Middle frontal gyrus (tissue), 1 donor: ENCODE measurements around the gene GRHL1.

Experiments
- DNase-seq: peaks from one replicate; pipeline ENCODE4 v3.0.0-alpha.2; 2015; ENCODE audit warnings: low spot score; ENCODE audit errors: extremely low spot score

The GRHL1 gene

DNA sequence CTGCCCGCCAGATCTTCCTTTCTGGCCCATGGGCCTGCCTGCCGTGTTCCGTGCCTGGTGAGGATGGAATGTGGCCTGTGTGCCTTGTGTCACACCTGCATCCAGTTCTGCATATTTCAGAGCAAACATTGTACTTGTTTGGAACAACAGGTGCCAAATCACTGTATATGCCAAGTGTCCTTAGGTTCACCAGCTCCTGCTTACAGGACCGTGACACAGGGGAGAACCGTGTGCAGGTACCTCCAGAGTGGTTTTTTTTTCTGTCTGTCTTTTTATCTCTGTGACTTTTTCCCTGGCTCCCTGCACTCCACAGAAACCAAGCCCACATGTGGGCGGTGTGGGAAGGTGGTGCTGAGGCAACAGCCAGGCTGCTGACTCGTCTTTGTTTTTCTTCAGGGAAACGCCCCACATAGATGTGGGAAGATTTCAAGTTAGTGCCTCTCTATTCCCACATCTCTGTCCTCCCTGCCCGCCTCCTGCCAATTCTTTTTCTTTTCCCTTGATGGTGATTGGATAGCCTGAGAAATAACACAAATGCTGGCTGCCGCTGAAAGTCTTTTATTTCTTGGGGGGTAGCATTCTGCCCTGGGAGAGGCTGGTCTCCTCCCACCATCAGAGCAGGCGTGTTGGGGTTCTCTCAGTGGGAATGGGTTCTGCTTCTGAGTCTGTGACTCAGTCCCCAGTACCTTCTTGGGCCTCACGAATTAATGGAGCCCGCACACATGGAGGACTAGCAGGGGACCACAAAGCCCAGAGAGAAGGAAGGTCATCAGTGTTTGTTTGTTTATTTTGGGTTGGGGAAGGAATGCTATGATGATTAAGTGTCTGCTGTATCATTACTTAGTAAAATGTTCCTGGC, 21.4 kb downstream of the GRHL1 start:
- DNase-seq = no peak

DNA sequence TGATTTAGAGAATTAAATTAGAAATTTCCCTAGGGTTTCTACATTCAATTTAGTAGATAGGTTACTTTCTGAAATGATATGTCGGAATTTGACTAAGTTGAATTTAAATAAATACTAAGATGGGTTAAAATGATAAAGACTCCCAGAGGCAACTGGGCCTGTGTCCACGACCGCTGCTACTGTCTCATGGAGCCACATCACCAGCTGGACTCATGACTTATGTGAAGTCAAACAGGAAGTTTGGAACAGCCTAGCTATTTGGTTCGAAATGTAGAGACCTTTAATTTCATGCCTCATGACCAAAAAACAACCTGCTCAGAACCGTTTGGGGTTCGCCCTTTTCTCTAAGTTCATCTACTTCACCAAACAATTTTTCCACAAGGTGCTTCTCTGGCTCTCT, 22.2 kb downstream of the GRHL1 start:
- DNase-seq = no peak

DNA sequence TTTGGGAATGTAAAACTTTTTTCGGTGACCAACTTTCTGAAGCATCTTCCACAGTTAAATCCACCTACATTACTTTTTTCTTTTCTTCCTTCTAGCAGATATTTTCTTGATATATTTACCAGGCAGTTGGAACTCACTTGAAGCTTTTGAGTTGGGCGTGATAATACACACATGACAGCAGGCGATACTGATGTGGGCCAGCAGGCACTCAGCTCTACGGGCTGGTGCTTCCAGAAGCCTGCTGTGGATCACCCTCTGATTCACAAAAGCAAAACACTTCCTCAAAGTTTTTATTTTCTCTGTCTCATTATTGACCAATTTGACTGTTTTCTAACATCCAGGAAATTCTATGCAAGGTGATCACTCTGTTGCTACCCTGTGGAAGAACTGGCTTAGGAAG, 22.9 kb downstream of the GRHL1 start:
- DNase-seq = no peak

DNA sequence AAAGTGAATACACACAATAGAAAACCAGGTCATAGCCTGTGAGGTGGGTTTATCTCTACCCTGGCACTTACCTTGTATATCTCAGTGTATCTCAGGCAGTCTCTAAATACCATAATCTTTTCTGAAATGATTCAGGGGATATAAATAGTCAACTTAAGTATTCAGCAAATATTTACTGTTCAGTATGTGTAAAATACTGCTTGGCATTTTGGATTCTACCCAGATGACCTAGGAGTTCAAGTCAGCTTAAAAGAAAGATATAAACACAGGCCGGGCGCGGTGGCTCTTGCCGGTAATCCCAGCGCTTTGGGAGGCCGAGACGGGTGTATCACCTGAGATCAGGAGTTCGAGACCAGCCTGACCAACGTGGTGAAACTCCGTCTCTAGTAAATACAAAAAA, 23.8 kb downstream of the GRHL1 start:
- DNase-seq = no peak

DNA sequence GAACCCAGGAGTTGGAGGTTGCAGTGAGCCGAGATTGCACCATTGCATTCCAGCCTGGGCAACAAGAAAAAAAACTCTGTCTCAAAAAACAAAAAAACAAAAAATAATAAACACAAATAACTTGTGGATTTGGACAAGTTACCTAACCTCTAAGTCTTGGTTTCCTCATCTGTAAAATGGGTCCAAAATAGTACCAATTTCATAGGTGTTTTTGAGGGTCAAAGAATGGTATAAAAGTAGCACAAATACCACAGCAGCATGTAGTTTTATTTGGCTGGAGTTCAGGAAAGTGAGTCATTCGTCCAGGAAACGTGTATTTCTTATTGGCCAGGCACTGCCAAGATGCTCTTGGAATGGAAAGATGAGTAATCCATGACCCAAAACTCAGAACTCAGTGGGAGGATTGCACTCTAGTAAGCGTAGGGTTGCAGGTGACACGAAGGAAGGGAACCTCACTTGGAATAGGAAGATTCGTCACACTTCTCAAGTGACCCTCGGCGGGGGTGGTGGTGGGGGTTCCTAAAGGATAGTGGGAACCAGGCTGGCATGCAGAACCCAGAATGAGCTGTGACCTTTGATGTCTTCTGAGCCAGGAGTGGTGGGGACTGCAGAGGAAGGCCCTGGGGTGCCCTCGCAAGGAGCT, 24.4 kb downstream of the GRHL1 start:
- DNase-seq = no peak

DNA sequence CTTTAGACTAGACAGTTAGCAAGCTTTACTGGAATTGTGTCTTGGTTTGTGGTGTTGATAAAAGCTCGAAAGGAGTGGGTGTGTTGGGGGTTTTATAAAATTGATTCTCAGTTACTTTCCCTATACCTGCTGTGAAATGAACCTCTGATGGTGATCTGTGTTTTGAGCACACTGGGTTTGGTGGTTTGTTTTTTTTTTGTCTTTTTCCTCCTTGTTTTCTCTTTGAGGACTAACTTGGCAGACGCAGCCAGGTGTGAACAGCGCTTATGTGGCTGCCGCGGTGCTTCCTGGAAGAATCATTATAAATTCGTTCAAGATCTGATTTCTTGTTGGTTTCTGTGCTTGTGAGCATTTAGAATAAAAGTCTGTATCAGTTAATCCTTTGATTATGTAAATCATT, 28.5 kb downstream of the GRHL1 start:
- no peak for DNase-seq

DNA sequence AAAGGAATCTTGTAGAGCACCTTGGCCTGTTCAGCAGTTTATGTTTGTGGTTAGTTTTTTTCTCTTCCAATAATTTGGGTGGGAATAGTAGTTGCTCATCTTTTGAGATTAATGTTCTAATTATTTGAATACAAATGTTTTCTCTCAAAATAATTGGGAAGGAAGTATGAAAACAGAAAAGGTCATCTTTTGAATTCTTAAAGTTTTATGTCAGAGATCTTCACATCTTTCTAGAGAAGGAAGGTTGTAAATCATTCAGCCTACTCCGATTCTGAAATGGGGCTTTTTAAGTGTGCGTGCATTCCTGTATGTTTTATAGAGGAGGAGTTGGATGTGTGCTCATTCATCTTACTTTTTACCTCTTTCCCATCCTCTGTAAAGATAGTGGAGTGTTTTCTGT, 29.0 kb downstream of the GRHL1 start:
- DNase-seq = no peak

DNA sequence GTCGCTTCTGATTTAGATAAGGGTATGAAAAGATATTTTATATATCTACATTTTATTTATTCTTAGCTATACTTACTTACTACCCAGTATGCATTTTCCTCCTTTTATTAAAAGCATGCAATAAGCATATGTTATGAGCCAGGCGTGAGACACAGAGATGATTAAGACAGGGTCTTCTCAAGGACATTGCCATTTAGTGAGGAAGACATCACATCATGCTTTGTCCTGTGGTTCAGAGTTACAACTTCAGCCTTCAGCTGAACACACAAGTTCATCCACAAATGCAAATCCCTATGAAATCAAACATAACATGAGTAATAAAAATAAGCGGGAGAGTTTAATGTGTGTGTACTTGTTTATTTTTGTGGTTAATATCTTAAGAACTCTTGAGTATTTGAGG, 30.2 kb downstream of the GRHL1 start:
- no peak for DNase-seq

DNA sequence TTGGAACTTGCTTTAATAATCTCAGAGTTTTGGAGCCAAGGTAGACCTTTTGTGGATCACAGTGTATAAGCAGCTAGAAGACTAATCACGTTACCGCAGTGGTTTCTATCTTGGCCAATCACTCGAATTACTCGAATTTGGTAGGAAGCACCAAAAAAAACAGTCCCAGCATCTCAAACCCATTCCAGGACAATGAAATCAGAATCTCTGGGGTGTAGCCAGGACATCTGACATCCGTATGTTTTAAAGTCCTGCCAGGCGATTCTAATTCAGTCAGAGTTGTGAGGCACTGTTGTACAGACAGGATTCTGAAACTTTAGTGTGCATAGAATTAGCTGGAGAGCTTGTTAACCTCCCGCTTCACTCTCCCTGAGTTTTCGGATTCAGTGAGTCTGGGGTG, 30.8 kb downstream of the GRHL1 start:
- no peak for DNase-seq

DNA sequence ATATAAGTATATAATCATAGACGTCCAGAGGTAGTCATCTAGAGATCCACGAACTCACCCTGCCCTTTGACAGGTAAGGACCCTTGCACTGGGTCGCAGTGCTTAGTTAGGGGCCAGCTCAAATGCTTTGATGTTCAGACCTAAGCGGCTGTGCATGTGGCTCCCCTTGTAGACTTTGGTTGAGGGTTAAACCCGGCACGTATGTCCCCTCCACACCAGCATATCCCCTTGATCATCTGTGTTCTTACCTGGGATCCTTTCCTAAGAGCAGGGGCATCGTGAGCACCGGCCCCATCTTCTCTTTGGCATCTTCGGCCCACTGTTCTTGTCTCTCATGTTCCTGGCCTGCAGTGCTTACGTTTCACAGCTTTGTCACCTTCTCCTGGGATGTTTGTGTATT, 31.4 kb downstream of the GRHL1 start:
- no peak for DNase-seq

DNA sequence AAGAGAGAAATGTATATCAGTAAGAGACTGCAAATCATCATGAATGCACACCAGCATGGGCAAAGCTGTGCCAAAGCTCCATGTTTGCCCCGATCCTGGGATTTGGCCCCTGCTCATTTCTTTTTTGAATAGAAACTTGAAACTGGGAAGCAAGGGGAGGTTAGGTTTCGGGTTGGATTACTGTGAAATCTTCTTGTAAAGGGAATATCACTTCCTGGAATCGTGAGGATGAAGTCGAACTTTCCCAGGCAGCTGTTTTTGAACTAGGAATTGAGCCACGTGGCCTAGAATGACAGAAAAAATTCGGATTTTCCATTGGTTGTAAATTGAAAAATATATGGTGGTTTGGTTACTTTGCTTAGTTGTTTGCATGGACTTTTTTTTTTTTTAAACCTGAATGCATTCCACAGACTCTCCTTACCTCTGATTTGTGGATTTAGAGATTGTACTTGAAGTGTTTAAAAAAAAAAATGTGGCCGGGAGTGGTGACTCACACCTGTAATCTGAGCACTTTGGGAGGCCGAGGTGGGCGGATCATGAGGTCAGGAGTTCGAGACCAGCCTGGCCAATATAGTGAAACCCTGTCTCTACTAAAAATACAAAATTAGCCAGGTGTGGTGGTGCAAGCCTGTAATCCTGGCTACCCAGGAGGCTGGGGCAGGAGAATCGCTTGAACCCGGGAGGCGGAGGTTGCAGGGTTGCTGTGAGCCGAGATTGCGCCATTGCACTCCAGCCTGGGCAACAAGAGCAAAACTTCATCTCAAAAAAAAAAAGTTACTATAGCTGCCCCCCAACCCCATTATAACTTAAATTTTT, 32.1 kb downstream of the GRHL1 start:
- DNase-seq = no peak

DNA sequence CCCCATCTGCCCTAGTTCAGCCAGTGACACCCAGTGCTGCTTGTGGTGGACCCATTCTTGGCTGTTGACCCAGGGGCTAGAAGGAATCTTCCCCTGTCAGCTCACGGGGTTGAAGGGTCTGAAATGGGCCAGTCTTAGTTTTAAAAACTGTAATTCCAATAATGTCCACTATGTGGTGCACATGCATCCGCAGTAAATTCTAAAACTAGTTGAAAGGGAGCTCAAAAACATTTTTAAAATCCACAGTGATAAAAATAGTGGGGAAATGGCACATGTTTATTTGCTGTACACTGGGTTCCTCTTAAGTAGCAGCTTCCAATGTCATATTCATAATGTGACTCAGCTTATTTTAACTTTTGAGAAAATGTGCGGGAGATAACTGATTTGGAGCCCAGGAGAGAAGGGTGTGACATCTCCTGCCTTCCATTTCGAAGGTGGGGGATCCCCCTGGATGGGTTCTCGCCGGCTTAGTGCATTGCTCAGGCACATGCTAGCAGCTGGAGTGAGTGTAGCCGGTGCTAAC, 32.8 kb downstream of the GRHL1 start:
- DNase-seq = no peak

DNA sequence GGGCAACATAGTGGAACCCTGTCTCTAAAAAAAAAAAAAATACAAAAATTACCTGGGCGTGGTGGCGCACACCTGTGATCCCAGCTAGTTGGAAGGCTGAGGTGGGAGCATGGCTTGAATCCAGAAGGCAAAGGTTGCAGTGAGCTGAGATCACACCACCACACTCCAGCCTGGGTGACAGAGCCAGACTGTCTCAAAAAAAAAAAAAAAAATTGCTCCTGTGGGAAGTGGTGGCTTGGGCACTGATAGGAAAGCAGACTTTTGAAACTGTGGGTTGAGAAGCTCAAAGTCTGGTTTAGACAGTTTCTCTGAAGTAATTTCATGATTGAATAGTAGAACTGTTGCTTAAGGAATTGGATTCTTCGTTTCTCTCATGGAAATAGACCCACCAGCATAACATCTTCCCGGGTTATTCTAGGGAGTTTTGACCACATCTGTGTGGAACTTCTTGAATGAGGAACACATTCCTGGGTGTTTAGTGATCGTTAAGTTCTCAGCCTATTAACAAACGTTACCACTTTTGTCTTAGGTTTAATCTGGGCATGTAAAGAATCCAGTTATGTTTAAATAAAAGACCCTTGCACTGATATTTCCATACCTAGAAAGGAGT, 33.5 kb downstream of the GRHL1 start:
- DNase-seq = no peak

DNA sequence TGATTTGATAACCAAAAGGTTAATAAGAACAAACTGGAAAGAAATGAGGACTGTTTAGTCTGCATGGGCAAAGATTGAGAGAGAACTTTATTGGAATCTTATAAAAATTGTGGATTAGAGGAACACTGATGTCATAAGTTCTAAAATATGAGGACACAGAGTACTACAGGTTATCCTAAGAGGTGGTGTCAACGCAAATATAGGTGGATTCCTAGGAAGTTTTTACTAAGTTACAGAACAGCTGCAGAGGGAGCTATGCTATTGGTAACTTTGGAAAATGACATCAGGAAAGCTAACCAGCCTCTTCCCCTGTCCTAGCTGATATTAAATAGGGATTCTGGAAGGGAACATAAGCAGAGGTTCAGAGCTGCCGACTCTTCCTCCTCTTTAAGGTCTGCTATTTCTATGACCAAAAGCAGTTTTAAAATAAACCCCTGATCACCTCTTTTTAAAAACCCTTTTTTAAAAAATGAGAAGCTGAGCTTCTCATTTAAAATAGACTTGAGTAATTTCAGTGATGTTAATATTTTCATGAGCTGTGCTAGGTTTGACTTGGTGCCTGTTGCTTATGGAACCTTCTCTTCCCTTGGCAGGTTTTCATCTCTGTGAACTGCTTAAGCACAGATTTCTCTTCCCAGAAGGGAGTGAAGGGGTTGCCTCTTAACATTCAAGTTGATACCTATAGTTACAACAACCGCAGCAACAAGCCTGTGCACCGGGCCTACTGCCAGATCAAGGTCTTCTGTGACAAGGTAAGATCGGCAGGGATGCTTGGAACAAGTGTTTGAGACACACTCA, 34.2 kb downstream of the GRHL1 start:
- DNase-seq = no peak

DNA sequence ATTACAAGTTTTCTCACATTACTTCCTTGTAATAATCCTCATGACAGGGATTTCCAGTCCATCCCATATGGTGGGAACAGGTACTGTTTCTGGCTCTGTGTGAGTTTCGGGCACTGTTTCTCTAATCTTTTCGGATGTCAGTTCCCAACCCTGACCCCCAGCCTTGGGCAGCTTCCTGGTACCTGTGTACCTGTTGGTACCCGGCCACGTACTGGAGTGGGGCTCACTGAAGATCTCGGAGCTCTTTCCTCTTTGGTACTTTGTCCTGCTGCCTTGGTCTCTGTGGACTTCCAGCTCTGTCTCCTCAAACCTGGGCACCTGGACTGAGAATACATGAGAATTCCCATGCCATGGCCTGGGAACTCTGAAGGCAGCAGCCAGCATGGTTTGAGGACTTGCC, 36.8 kb downstream of the GRHL1 start:
- no peak for DNase-seq

DNA sequence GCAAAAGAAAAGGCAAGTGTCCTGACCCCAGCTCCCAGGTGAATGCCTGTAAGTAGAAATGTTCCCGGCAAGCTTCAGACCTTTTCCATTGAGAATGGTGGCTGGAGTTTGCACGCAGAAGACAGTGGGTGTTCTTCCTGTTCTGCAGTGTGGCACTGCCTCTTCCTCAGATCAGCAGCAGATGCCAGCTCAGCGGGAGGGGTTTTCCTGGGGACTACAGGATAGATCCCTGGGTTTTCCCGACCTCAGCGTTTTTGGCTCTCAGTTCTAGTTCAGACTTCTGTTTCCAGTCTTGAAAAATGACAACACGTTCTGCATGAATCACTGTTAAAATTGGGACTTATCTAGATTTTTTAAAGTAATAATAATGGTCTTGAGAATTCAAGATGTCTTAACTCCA, 39.2 kb downstream of the GRHL1 start:
- DNase-seq = no peak

DNA sequence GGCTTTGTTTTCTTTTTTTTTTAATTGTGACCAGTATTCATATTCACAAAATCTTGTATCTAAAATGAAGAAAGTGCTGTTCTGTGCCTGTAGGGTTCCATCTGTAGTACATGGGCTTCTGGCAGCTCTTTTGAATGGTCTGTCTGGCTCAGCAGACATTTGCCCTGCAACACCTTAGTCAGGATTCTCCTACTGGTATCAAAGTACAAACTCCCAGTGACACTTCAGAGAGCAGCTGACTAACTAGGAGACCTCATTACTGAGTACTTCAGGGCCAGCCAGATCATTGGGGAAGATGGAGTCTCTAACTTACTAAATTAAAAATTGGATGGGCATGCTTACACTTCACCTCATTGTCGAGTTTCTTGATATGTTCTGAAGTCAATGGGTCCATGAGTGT, 39.7 kb downstream of the GRHL1 start:
- no peak for DNase-seq

DNA sequence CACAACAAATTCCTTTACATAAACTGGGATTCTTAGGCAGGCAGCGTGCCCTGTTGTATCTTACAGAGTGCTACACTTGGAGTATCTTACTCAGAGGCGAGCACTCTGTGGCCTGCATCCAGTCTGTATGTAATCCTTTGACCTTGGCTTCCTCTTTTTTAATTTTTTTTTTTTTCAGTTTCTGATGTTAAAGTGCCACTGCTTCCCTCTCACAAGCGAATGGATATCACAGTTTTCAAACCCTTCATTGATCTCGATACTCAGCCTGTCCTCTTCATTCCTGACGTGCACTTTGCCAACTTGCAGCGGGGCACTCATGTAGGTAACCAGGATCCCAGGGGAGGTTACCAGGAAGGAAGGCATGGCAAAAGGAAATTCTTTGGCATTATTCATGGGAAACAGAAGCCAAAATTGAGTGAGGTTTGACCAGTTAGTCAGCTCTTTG, 40.4 kb downstream of the GRHL1 start:
- DNase-seq = no peak

DNA sequence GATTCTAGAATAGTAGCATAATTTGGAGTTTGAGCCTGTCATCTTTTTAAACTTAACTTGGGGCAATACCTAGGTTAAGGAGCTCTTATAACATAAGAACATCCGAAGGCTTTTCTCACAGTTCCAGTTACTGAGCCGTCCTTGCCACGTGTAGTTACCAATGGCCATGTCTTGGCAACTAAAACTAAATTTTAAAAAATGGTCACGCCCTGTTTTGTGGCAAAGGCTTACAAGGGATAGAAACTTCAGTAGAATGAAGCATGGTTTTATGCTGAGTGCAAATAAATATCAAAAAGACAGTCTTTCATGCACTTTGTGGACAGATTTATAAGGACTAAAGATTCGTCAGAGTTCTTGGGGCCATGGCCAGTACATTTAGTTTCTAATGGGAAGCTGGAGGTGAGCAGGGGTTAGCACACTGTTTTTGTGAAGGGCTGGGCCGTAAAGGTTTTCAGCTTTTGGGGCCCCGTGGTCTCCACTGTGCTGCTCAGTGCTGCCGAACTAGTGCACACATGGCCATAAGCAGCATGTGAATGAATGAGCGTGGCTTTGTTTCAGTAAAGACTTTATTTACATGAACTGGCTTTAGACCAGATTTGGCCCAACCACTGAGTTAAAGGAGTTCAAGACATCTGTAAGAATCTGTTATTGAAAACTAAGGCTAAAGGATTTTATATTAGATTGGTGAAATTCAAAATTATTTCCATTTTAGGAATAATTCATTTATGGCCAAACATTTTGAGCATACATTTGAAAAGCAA, 41.1 kb downstream of the GRHL1 start:
- DNase-seq = no peak
